Activated naive CD8-positive, alpha-beta T cell treated with anti-CD3 and anti-CD28 coated beads, Interleukin-2, amount 50 U/mL, for 24 hours (primary cell): ENCODE data around the gene HNF1B.
A peak's percentile ranks its signal among the peaks of the same experiment; 100 is the strongest.

ENCODE experiments used
- ATAC-seq: fragments of 150-1000 bp; cut with Tn5 transposase; one replicate; pipeline ENCODE4 v1.10.0; 2021
- DNase-seq: peaks from one replicate; pipeline ENCODE4 v3.0.0; 2021
- H3K27ac Mint-ChIP-seq: one replicate; pipeline ENCODE4 v1.8.0; 2021; ENCODE audit warnings: mild to moderate bottlenecking, mixed read lengths
- H3K27me3 Mint-ChIP-seq: one replicate; pipeline ENCODE4 v1.8.0; 2021; ENCODE audit warnings: mixed read lengths
- H3K36me3 Mint-ChIP-seq: one replicate; pipeline ENCODE4 v1.8.0; 2021; ENCODE audit warnings: low read depth, mixed read lengths
- H3K4me1 Mint-ChIP-seq: one replicate; pipeline ENCODE4 v1.8.0; 2021; ENCODE audit warnings: mixed read lengths
- H3K4me3 Mint-ChIP-seq: one replicate; pipeline ENCODE4 v1.8.0; 2021; ENCODE audit warnings: mild to moderate bottlenecking, moderate library complexity, mixed read lengths
- H3K9me3 Mint-ChIP-seq: one replicate; pipeline ENCODE4 v1.8.0; 2021; ENCODE audit warnings: mixed read lengths

HNF1B gene

GRCh38 chr17:37671028-37671823 is 73.6 kb downstream of the HNF1B start:
- no peak overlapping the region for H3K4me3 Mint-ChIP-seq

GRCh38 chr17:37667039-37667438 is 77.8 kb downstream of the HNF1B start:
- Mint-ChIP-seq H3K4me3 (no peak overlapping the region), H3K27me3 (peaks cover 2% of the 10 kb centered on the region), H3K4me1 (no peaks in the 10 kb centered on the region), H3K9me3 (no peaks in the 10 kb centered on the region), H3K36me3 (no peaks in the 10 kb centered on the region), H3K27ac (no peak overlapping the region)
- DNase-seq: no peak
- no peak for ATAC-seq

More at GRCh38 chr17:37671028-37671823, 73.6 kb downstream of the HNF1B start:
- ATAC-seq (no peak), DNase-seq (no peak)
- no peaks in the 10 kb centered on the region for H3K4me1 Mint-ChIP-seq
- H3K36me3 Mint-ChIP-seq: no peaks in the 10 kb centered on the region
- H3K27me3 Mint-ChIP-seq: peaks cover 2% of the 10 kb centered on the region
- no peak overlapping the region for H3K27ac Mint-ChIP-seq
- H3K9me3 Mint-ChIP-seq: no peaks in the 10 kb centered on the region

GRCh38 chr17:37664214-37664613 is 80.6 kb downstream of the HNF1B start:
- Mint-ChIP-seq H3K4me3 (no peak overlapping the region), H3K9me3 (no peaks in the 10 kb centered on the region), H3K36me3 (no peaks in the 10 kb centered on the region), H3K4me1 (no peaks in the 10 kb centered on the region), H3K27ac (no peak overlapping the region), H3K27me3 (peaks cover 5% of the 10 kb centered on the region)
- no peak for ATAC-seq
- DNase-seq: no peak

- H3K4me1 Mint-ChIP-seq: no peaks in the 10 kb centered on the region
- H3K9me3 Mint-ChIP-seq: no peaks in the 10 kb centered on the region
- H3K36me3 Mint-ChIP-seq: no peaks in the 10 kb centered on the region
- peaks cover 9% of the 10 kb centered on the region for H3K27me3 Mint-ChIP-seq
- ATAC-seq (no peak), DNase-seq (no peak)
- no peak overlapping the region for H3K4me3 Mint-ChIP-seq
- H3K27ac Mint-ChIP-seq: no peak overlapping the region
Measured at GRCh38 chr17:37662353-37662752, 82.5 kb downstream of the HNF1B start.

- no peaks in the 10 kb centered on the region for H3K9me3 Mint-ChIP-seq
- peaks cover 9% of the 10 kb centered on the region for H3K27me3 Mint-ChIP-seq
- no peaks in the 10 kb centered on the region for H3K36me3 Mint-ChIP-seq
- H3K27ac Mint-ChIP-seq: no peak overlapping the region
- DNase-seq (no peak), ATAC-seq (no peak)
- H3K4me1 Mint-ChIP-seq: no peaks in the 10 kb centered on the region
- H3K4me3 Mint-ChIP-seq: no peak overlapping the region
Measured at GRCh38 chr17:37661400-37662014, 83.4 kb downstream of the HNF1B start.

- H3K27ac Mint-ChIP-seq: no peak overlapping the region
- H3K36me3 Mint-ChIP-seq: no peaks in the 10 kb centered on the region
- no peaks in the 10 kb centered on the region for H3K4me1 Mint-ChIP-seq
- no peak for DNase-seq
- H3K9me3 Mint-ChIP-seq: no peaks in the 10 kb centered on the region
- no peak overlapping the region for H3K4me3 Mint-ChIP-seq
- no peak for ATAC-seq
- H3K27me3 Mint-ChIP-seq: peaks cover 9% of the 10 kb centered on the region
Measured at GRCh38 chr17:37659925-37660324, 84.9 kb downstream of the HNF1B start.

GRCh38 chr17:37657202-37657601 is 87.7 kb downstream of the HNF1B start:
- H3K4me3 Mint-ChIP-seq: no peak overlapping the region
- ATAC-seq (no peak), DNase-seq (no peak)
- H3K4me1 Mint-ChIP-seq: no peaks in the 10 kb centered on the region
- H3K27me3 Mint-ChIP-seq: peaks cover 16% of the 10 kb centered on the region
- no peak overlapping the region for H3K27ac Mint-ChIP-seq
- H3K36me3 Mint-ChIP-seq: no peaks in the 10 kb centered on the region
- H3K9me3 Mint-ChIP-seq: no peaks in the 10 kb centered on the region

- DNase-seq: no peak
- no peaks in the 10 kb centered on the region for H3K36me3 Mint-ChIP-seq
- no peak for ATAC-seq
- H3K9me3 Mint-ChIP-seq: no peaks in the 10 kb centered on the region
- H3K4me3 Mint-ChIP-seq: no peak overlapping the region
- H3K27me3 Mint-ChIP-seq: peaks cover 49% of the 10 kb centered on the region
- H3K27ac Mint-ChIP-seq: no peak overlapping the region
- H3K4me1 Mint-ChIP-seq: no peaks in the 10 kb centered on the region
Measured at GRCh38 chr17:37651849-37652248, 93.0 kb downstream of the HNF1B start.

- Mint-ChIP-seq H3K36me3 (no peaks in the 10 kb centered on the region), H3K27ac (no peak overlapping the region), H3K9me3 (no peaks in the 10 kb centered on the region), H3K4me3 (no peak overlapping the region), H3K4me1 (no peaks in the 10 kb centered on the region), H3K27me3 (peaks cover 62% of the 10 kb centered on the region)
- no peak for ATAC-seq
- DNase-seq: no peak
Measured at GRCh38 chr17:37650419-37651003, 94.3 kb downstream of the HNF1B start.

- H3K4me1 Mint-ChIP-seq: peaks cover 5% of the 10 kb centered on the region
- DNase-seq (no peak), ATAC-seq (no peak)
- no peak overlapping the region for H3K4me3 Mint-ChIP-seq
- H3K27me3 Mint-ChIP-seq: peaks cover 72% of the 10 kb centered on the region
- H3K36me3 Mint-ChIP-seq: no peaks in the 10 kb centered on the region
- H3K27ac Mint-ChIP-seq: no peak overlapping the region
- no peaks in the 10 kb centered on the region for H3K9me3 Mint-ChIP-seq
Measured at GRCh38 chr17:37648555-37648954, 96.3 kb downstream of the HNF1B start.

- Mint-ChIP-seq H3K27ac (no peak overlapping the region), H3K36me3 (no peaks in the 10 kb centered on the region), H3K27me3 (peaks cover 69% of the 10 kb centered on the region), H3K9me3 (no peaks in the 10 kb centered on the region), H3K4me3 (no peak overlapping the region), H3K4me1 (peaks cover 8% of the 10 kb centered on the region)
- ATAC-seq (no peak), DNase-seq (no peak)
Measured at GRCh38 chr17:37647856-37648255, 97.0 kb downstream of the HNF1B start.

- Mint-ChIP-seq H3K9me3 (no peaks in the 10 kb centered on the region), H3K4me3 (peak overlapping the region; percentile 90), H3K4me1 (peaks cover 38% of the 10 kb centered on the region), H3K36me3 (peaks cover 20% of the 10 kb centered on the region), H3K27me3 (peaks cover 43% of the 10 kb centered on the region), H3K27ac (no peak overlapping the region)
- DNase-seq (no peak), ATAC-seq (no peak)
Measured at GRCh38 chr17:37643869-37644268, 101.0 kb downstream of the HNF1B start.

- Mint-ChIP-seq H3K4me3 (peak within 1 kb of the TSS; percentile 90), H3K9me3 (no peaks in the 10 kb centered on the region), H3K27me3 (peaks cover 39% of the 10 kb centered on the region), H3K27ac (peak within 1 kb of the TSS; percentile 78), H3K36me3 (peaks cover 24% of the 10 kb centered on the region), H3K4me1 (peaks cover 41% of the 10 kb centered on the region)
- peak; percentile 96 for ATAC-seq
- DNase-seq: peak; percentile 89
Measured at GRCh38 chr17:37643118-37643766, 101.6 kb downstream of the HNF1B start, which contains the start of gene DDX52. DDX52 (minus strand) TSS chr17:37643446; CDS start chr17:37643420, 26 bp downstream.

- Mint-ChIP-seq H3K36me3 (peaks cover 28% of the 10 kb centered on the region), H3K9me3 (no peaks in the 10 kb centered on the region), H3K4me3 (peak overlapping the region; percentile 90), H3K27me3 (peaks cover 34% of the 10 kb centered on the region), H3K4me1 (peaks cover 43% of the 10 kb centered on the region), H3K27ac (peak overlapping the region; percentile 78)
- DNase-seq (no peak), ATAC-seq (peak; percentile 63)
Measured at GRCh38 chr17:37642681-37643080, 102.2 kb downstream of the HNF1B start.
